ENCODE results near the gene ARHGAP26. TPM values are rescaled to one million over a fixed set of nuclear protein-coding genes. Genes with fewer than 3 reads are reported as not detected.

The ARHGAP26 gene
- total RNA-seq, 2 donors from 2014 or later, result 24.0 to 24.3 TPM

- H3K9me3 Mint-ChIP-seq, result no peaks in the 10 kb centered on the region
- no peaks in the 10 kb centered on the region for H3K27me3 Mint-ChIP-seq (ENCODE audit: low read depth)
- ATAC-seq (replicated peaks in 1 of 2), result no peak
- peak overlapping the region; percentile 22 to 53 for H3K4me3 Mint-ChIP-seq
- no peak for DNase-seq
- H3K4me1 Mint-ChIP-seq (ENCODE audit: low read depth), result peaks cover 90% of the 10 kb centered on the region
- peaks cover 0 to 1% of the 10 kb centered on the region in 2 donors for H3K36me3 Mint-ChIP-seq (ENCODE audit: insufficient read depth in 2 of 2)
- H3K27ac Mint-ChIP-seq, result peak overlapping the region; percentile 14
Measured at GRCh38 chr5:142825378-142826089, 55.4 kb downstream of the ARHGAP26 start.

- peak overlapping the region; percentile 14 for H3K27ac Mint-ChIP-seq
- no peaks in the 10 kb centered on the region for H3K36me3 Mint-ChIP-seq (ENCODE audit: insufficient read depth in 2 of 2)
- no peaks in the 10 kb centered on the region for H3K27me3 Mint-ChIP-seq (ENCODE audit: low read depth)
- H3K4me3 Mint-ChIP-seq, result peak overlapping the region; percentile 22 to 53
- DNase-seq, result no peak
- peaks cover 88% of the 10 kb centered on the region for H3K4me1 Mint-ChIP-seq (ENCODE audit: low read depth)
- no peaks in the 10 kb centered on the region for H3K9me3 Mint-ChIP-seq
- no peak for ATAC-seq (replicated peaks in 1 of 2)
Measured at GRCh38 chr5:142826093-142826492, 55.9 kb downstream of the ARHGAP26 start.

- H3K27me3 Mint-ChIP-seq (ENCODE audit: low read depth), result no peaks in the 10 kb centered on the region
- no peaks in the 10 kb centered on the region for H3K36me3 Mint-ChIP-seq (ENCODE audit: insufficient read depth in 2 of 2)
- peak overlapping the region; percentile 49 for H3K27ac Mint-ChIP-seq
- H3K4me1 Mint-ChIP-seq (ENCODE audit: low read depth), result peaks cover 85% of the 10 kb centered on the region
- no peaks in the 10 kb centered on the region for H3K9me3 Mint-ChIP-seq
- peak overlapping the region; percentile 50 to 60 for H3K4me3 Mint-ChIP-seq
- peak; percentile 62 for DNase-seq
- ATAC-seq (replicated peaks in 1 of 2), result peak; percentile 68 to 72
Measured at GRCh38 chr5:142826741-142827492, 56.7 kb downstream of the ARHGAP26 start.

- DNase-seq, result no peak
- Mint-ChIP-seq H3K9me3 (no peaks in the 10 kb centered on the region), H3K36me3 (ENCODE audit: insufficient read depth in 2 of 2) (no peaks in the 10 kb centered on the region), H3K27ac (peak overlapping the region; percentile 16), H3K4me1 (ENCODE audit: low read depth) (peaks cover 79% of the 10 kb centered on the region), H3K27me3 (ENCODE audit: low read depth) (no peaks in the 10 kb centered on the region), H3K4me3 (peak overlapping the region; percentile 12 to 31)
- ATAC-seq (replicated peaks in 1 of 2), result no peak
Measured at GRCh38 chr5:142827934-142828576, 57.9 kb downstream of the ARHGAP26 start.

- Mint-ChIP-seq H3K4me3 (peak overlapping the region in 1 of 2 donors; percentile 36), H3K4me1 (ENCODE audit: low read depth) (peaks cover 70% of the 10 kb centered on the region), H3K36me3 (ENCODE audit: insufficient read depth in 2 of 2) (no peaks in the 10 kb centered on the region), H3K9me3 (no peaks in the 10 kb centered on the region), H3K27me3 (ENCODE audit: low read depth) (no peaks in the 10 kb centered on the region), H3K27ac (no peak overlapping the region)
- ATAC-seq (replicated peaks in 1 of 2) (no peak), DNase-seq (no peak)
Measured at GRCh38 chr5:142828797-142829535, 58.8 kb downstream of the ARHGAP26 start.

DNA sequence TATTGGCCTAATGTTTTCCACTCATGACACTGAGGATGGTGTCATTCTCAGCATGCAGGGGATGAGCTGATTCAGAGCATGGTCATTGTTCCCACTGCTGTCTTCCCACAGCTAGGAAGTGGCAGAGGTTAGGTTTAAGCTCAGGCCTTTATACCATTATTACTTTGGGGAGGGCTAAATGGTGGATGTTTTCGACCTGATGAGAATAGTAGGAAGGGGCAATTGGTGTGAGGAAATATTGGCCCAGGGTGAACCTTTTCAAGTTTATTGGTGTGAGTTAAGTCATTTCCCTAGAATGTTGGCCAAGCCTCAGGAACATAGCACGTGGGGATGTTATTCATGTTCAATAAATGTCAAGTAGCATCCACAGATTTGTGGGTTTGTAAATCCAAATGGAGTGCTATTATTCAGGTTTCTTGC lies 59.6 kb downstream of the ARHGAP26 start:
- Mint-ChIP-seq H3K4me1 (ENCODE audit: low read depth) (peaks cover 64% of the 10 kb centered on the region), H3K9me3 (no peaks in the 10 kb centered on the region), H3K4me3 (no peak overlapping the region), H3K27me3 (ENCODE audit: low read depth) (no peaks in the 10 kb centered on the region), H3K36me3 (ENCODE audit: insufficient read depth in 2 of 2) (no peaks in the 10 kb centered on the region), H3K27ac (no peak overlapping the region)
- no peak for DNase-seq
- ATAC-seq (replicated peaks in 1 of 2), result no peak

DNA sequence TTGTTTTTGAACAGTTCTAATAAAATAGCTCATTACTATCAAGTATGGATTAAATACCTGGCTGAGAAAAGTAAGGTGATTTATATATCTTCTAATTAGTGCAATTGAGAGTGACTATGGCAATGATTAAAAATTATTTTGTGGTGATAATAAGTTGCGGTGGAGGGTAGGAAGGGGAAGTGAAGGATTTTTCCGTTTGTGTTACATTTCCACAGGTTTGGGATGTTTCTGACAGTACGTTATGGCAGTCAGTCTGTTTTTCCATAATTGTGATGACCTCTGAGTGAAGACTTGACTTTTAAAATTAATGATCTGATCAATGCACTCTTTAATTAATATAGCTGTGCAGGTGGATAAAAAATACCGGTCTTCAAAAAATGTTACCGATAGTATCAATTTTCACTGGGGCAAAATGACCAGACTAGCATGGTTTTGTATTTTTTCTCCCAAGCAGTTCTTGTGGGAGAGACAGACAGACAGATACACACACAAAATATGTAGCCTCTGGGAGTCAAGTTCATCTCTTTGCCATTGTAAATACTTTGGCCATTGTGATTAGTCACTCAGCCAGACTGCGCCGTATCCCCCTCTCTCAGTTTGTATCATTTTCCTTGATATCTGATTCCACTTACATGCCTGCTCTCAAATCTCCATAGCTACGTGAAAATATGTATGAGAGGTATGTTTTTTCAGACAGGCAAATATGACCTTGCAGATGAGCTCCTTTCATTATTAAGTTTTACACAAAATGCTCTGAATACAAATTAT lies 60.2 kb downstream of the ARHGAP26 start:
- no peaks in the 10 kb centered on the region for H3K27me3 Mint-ChIP-seq (ENCODE audit: low read depth)
- peaks cover 66% of the 10 kb centered on the region for H3K4me1 Mint-ChIP-seq (ENCODE audit: low read depth)
- no peaks in the 10 kb centered on the region for H3K9me3 Mint-ChIP-seq
- no peak overlapping the region for H3K4me3 Mint-ChIP-seq
- ATAC-seq (replicated peaks in 1 of 2) (no peak), DNase-seq (no peak)
- no peaks in the 10 kb centered on the region for H3K36me3 Mint-ChIP-seq (ENCODE audit: insufficient read depth in 2 of 2)
- no peak overlapping the region for H3K27ac Mint-ChIP-seq

GRCh38 chr5:142831009-142831383 lies 60.8 kb downstream of the ARHGAP26 start:
- ATAC-seq (replicated peaks in 1 of 2) (no peak), DNase-seq (no peak)
- Mint-ChIP-seq H3K36me3 (ENCODE audit: insufficient read depth in 2 of 2) (no peaks in the 10 kb centered on the region), H3K27ac (no peak overlapping the region), H3K4me1 (ENCODE audit: low read depth) (peaks cover 66% of the 10 kb centered on the region), H3K9me3 (no peaks in the 10 kb centered on the region), H3K27me3 (ENCODE audit: low read depth) (no peaks in the 10 kb centered on the region), H3K4me3 (no peak overlapping the region)

- no peak for DNase-seq
- H3K4me1 Mint-ChIP-seq (ENCODE audit: low read depth), result peaks cover 56% of the 10 kb centered on the region
Measured at GRCh38 chr5:142832263-142832662, 62.1 kb downstream of the ARHGAP26 start.

DNA sequence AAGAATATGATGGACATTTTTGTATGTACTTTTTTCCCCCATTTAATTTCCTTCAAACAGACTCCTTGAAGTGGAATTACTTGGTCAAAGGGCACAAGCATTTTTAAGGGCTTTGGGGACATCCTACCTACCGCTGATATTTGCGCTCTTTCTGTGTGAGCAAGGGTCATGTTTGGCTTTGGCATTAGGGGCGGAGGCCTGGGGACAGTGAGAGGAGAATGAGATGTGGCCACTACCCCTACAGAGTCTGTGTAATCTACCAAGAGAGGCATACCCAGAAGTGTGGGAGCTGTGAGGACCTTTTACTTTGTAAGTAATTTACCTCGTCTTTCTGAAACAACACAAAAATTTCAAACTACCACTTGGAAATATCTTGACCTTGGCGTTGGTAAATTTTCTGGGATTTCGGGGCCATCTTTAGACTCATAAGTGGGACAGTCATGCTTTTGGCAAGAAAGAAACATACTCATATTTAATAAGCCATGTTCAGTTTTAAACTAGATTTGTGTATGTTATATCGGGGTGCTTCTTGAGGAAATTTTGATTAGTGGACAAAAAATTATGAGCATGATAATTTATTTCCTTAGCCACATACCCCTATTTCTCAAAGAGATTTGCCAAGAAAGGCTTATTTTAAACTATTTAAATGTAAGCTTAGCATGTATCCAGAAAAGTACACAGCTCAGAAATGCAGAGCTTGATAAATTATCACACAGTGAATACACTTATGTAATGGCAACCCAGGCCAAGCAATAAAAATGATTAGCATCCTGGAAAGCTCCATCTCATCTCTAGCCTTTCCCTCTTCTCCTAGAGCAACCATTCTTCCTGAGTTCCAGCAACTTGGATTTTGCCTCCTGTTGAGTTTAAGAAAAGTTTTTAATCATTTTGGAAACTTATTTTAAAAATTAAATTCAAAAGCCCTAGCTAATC lies 63.6 kb downstream of the ARHGAP26 start:
- DNase-seq (no peak), ATAC-seq (replicated peaks in 1 of 2) (no peak)
- Mint-ChIP-seq H3K27ac (no peak overlapping the region), H3K9me3 (no peaks in the 10 kb centered on the region), H3K4me3 (no peak overlapping the region), H3K4me1 (ENCODE audit: low read depth) (peaks cover 40% of the 10 kb centered on the region), H3K27me3 (ENCODE audit: low read depth) (no peaks in the 10 kb centered on the region), H3K36me3 (ENCODE audit: insufficient read depth in 2 of 2) (no peaks in the 10 kb centered on the region)

More at GRCh38 chr5:142832263-142832662, 62.1 kb downstream of the ARHGAP26 start:
- Mint-ChIP-seq H3K4me3 (no peak overlapping the region), H3K36me3 (ENCODE audit: insufficient read depth in 2 of 2) (no peaks in the 10 kb centered on the region), H3K27me3 (ENCODE audit: low read depth) (no peaks in the 10 kb centered on the region), H3K9me3 (no peaks in the 10 kb centered on the region), H3K27ac (no peak overlapping the region)
- no peak for ATAC-seq (replicated peaks in 1 of 2)

- DNase-seq (no peak), ATAC-seq (replicated peaks in 1 of 2) (no peak)
- H3K27me3 Mint-ChIP-seq (ENCODE audit: low read depth), result no peaks in the 10 kb centered on the region
- H3K4me1 Mint-ChIP-seq (ENCODE audit: low read depth), result peaks cover 33% of the 10 kb centered on the region
- no peak overlapping the region for H3K4me3 Mint-ChIP-seq
- no peak overlapping the region for H3K27ac Mint-ChIP-seq
- no peaks in the 10 kb centered on the region for H3K36me3 Mint-ChIP-seq (ENCODE audit: insufficient read depth in 2 of 2)
- H3K9me3 Mint-ChIP-seq, result no peaks in the 10 kb centered on the region
Measured at GRCh38 chr5:142834504-142834903, 64.3 kb downstream of the ARHGAP26 start.

All from activated T-cell treated with anti-CD3 and anti-CD28 coated beads, Interleukin-2, amount 50 U/mL, for 72 hours (primary cell).